ENCODE measurements around the gene ROPN1L. TPM values are rescaled to one million over a fixed set of nuclear protein-coding genes. Genes with fewer than 3 reads are reported as not detected.

The ROPN1L gene
- total and polyA plus RNA-seq, 4 donors = 12.0 to 34.8 (median 27.2) TPM

GRCh38 chr5:10439692-10440091, 2.0 kb upstream of the ROPN1L start:
- H3K9me3 ChIP-seq (ENCODE audit: control insufficient read depth in 4 of 4, insufficient read depth in 3 of 4, low read length in 3 of 4) = no peaks in the 10 kb centered on the region
- H3K27ac ChIP-seq (ENCODE audit: low read depth in 1 of 2, low read length in 1 of 2) = no peak overlapping the region
- H3K36me3 ChIP-seq (ENCODE audit: control insufficient read depth in 4 of 4, insufficient read depth in 4 of 4, low read length in 4 of 4) = peaks cover 2 to 7% (median 3%) of the 10 kb centered on the region in 4 donors
- TF ChIP-seq CTCF (IDR thresholded peaks at IDR 0.05; ENCODE audit: control extremely low read depth, extremely low read depth) = no peak
- H3K4me1 ChIP-seq (ENCODE audit: control insufficient read depth in 5 of 5, insufficient read depth in 5 of 5, low read length in 5 of 5) = peaks cover 0 to 17% (median 7%) of the 10 kb centered on the region in 5 donors
- H3K4me3 ChIP-seq = no peak overlapping the region
- no peak overlapping the region for H3K9ac ChIP-seq (ENCODE audit: insufficient read depth in 1 of 2, low read length in 2 of 2)
- DNase-seq (no peak), ATAC-seq (ENCODE audit: insufficient read depth, low FRiP score) (no peak)
- 75 to 88% methylated on average over 4 of the region's 4 CpGs for WGBS, 2 donors
- H3K27me3 ChIP-seq (ENCODE audit: control insufficient read depth in 3 of 3, insufficient read depth in 3 of 3, low read length in 2 of 3) = peaks cover 0 to 2% (median 0%) of the 10 kb centered on the region in 3 donors

GRCh38 chr5:10440367-10440990, 1.2 kb upstream of the ROPN1L start:
- no peaks in the 10 kb centered on the region for H3K9me3 ChIP-seq (ENCODE audit: control insufficient read depth in 4 of 4, insufficient read depth in 3 of 4, low read length in 3 of 4)
- peaks cover 0 to 2% (median 0%) of the 10 kb centered on the region in 3 donors for H3K27me3 ChIP-seq (ENCODE audit: control insufficient read depth in 3 of 3, insufficient read depth in 3 of 3, low read length in 2 of 3)
- no peak for TF ChIP-seq CTCF (IDR thresholded peaks at IDR 0.05; ENCODE audit: control extremely low read depth, extremely low read depth)
- peaks cover 2 to 7% (median 3%) of the 10 kb centered on the region in 4 donors for H3K36me3 ChIP-seq (ENCODE audit: control insufficient read depth in 4 of 4, insufficient read depth in 4 of 4, low read length in 4 of 4)
- H3K4me3 ChIP-seq = no peak overlapping the region
- ATAC-seq (ENCODE audit: insufficient read depth, low FRiP score) (no peak), DNase-seq (no peak)
- peaks cover 0 to 17% (median 7%) of the 10 kb centered on the region in 5 donors for H3K4me1 ChIP-seq (ENCODE audit: control insufficient read depth in 5 of 5, insufficient read depth in 5 of 5, low read length in 5 of 5)
- WGBS, 2 donors = 72 to 77% methylated on average over 16 of the region's 16 CpGs
- H3K9ac ChIP-seq (ENCODE audit: insufficient read depth in 1 of 2, low read length in 2 of 2) = no peak overlapping the region
- H3K27ac ChIP-seq (ENCODE audit: low read depth in 1 of 2, low read length in 1 of 2) = no peak overlapping the region

- no peak for DNase-seq
- Histone ChIP-seq H3K36me3 (ENCODE audit: control insufficient read depth in 4 of 4, insufficient read depth in 4 of 4, low read length in 4 of 4) (peaks cover 0 to 5% (median 2%) of the 10 kb centered on the region in 4 donors), H3K9ac (ENCODE audit: insufficient read depth in 1 of 2, low read length in 2 of 2) (no peak overlapping the region), H3K4me3 (peak overlapping the region; percentile 53), H3K27ac (ENCODE audit: low read depth in 1 of 2, low read length in 1 of 2) (peak overlapping the region in 1 of 2 donors; percentile 93), H3K9me3 (ENCODE audit: control insufficient read depth in 4 of 4, insufficient read depth in 3 of 4, low read length in 3 of 4) (no peaks in the 10 kb centered on the region), H3K4me1 (ENCODE audit: control insufficient read depth in 5 of 5, insufficient read depth in 5 of 5, low read length in 5 of 5) (peaks cover 0 to 17% (median 7%) of the 10 kb centered on the region in 5 donors), H3K27me3 (ENCODE audit: control insufficient read depth in 3 of 3, insufficient read depth in 3 of 3, low read length in 2 of 3) (peaks cover 0 to 2% (median 0%) of the 10 kb centered on the region in 3 donors)
- TF ChIP-seq CTCF (IDR thresholded peaks at IDR 0.05; ENCODE audit: control extremely low read depth, extremely low read depth) = no peak
- 0 to 1% methylated on average over 44 of the region's 44 CpGs for WGBS, 2 donors
- ATAC-seq (ENCODE audit: insufficient read depth, low FRiP score) = peak; percentile 60
These were observed 335 bp downstream of the ROPN1L start for GRCh38 chr5:10441992-10442435.
